Natural killer cell (primary cell): Measurements from ENCODE around the gene TINAGL1. TPM values are rescaled to one million over a fixed set of nuclear protein-coding genes. Genes with fewer than 3 reads are reported as not detected.

Experiments
- ATAC-seq, 3 donors: fragments of 150-1000 bp in 2 of 3; fragments of 200-7000 bp in 1 of 3; cut with Tn5 transposase; 1 replicate in 1 of 3; 2 replicates in 2 of 3; pipeline ENCODE4 v1.10.0; 2021; ENCODE audit warnings: mild to moderate bottlenecking in 2 of 3, moderate library complexity in 2 of 3
- DNase-seq, 2 donors: peaks; one replicate each; pipeline versions ENCODE4 v3.0.0 to v3.0.0-alpha.2; 2013 to 2021; ENCODE audit warnings: mixed read lengths in 1 of 2
- H3K27ac ChIP-seq: one replicate; pipeline ENCODE4 v1.5.1; 2013; ENCODE audit warnings: mild to moderate bottlenecking, low read length
- H3K27me3 ChIP-seq: one replicate; pipeline ENCODE4 v1.6.1; 2013; ENCODE audit warnings: low read length; ENCODE audit not compliant: control insufficient read depth, insufficient read depth
- H3K36me3 ChIP-seq: one replicate; pipeline ENCODE4 v1.6.1; 2013; ENCODE audit warnings: low read length; ENCODE audit not compliant: control insufficient read depth, insufficient read depth
- H3K4me1 ChIP-seq: one replicate; pipeline ENCODE4 v1.6.1; 2013; ENCODE audit warnings: low read length; ENCODE audit not compliant: control insufficient read depth, insufficient read depth
- H3K4me3 ChIP-seq: one replicate; pipeline ENCODE4 v1.5.1; 2013; ENCODE audit warnings: low read length
- H3K9me3 ChIP-seq: one replicate; pipeline ENCODE4 v1.6.1; 2013; ENCODE audit warnings: low read length; ENCODE audit not compliant: control insufficient read depth, insufficient read depth
- H3K27ac Mint-ChIP-seq, 2 donors: one replicate each; pipeline ENCODE4 v1.8.0; 2022; ENCODE audit warnings: mild to moderate bottlenecking in 2 of 2, mixed read lengths in 2 of 2, moderate library complexity in 1 of 2
- H3K27me3 Mint-ChIP-seq, 2 donors: one replicate each; pipeline ENCODE4 v1.8.0; 2022; ENCODE audit warnings: low read depth in 2 of 2, mixed read lengths in 2 of 2
- H3K36me3 Mint-ChIP-seq: one replicate; pipeline ENCODE4 v1.8.0; 2022; ENCODE audit warnings: mixed read lengths
- H3K4me1 Mint-ChIP-seq, 2 donors: one replicate each; pipeline ENCODE4 v1.8.0; 2022; ENCODE audit warnings: mixed read lengths in 2 of 2
- H3K4me3 Mint-ChIP-seq: one replicate; pipeline ENCODE4 v1.8.0; 2022; ENCODE audit warnings: mild to moderate bottlenecking, moderate library complexity, mixed read lengths
- H3K9me3 Mint-ChIP-seq, 2 donors: one replicate each; pipeline ENCODE4 v1.8.0; 2022; ENCODE audit warnings: mixed read lengths in 2 of 2
- WGBS: methylation state at CpG from one replicate; pipeline ENCODE4 v1.1.7; 2013; ENCODE audit warnings: missing lambda C conversion rate; ENCODE audit not compliant: insufficient coverage; 5-methylcytosine and 5-hydroxymethylcytosine counted together
- intact Hi-C: fragments of 100-400 bp; cut with micrococcal nuclease; formaldehyde crosslinking; loops from one replicate; pipeline ENCODE4 v1.14.2; 2022
- total RNA-seq, 4 donors: library from RNA; stranded (reverse); fragments of 120-200 nt in 1 of 4; gene quantifications; one replicate each; pipeline versions ENCODE4 v1.2.3 to v1.2.4, GENCODE V29; 2013 to 2022
- TF ChIP-seq, protein P1 (sequence below): fragments of 200-600 bp; IDR thresholded peaks from one replicate; pipeline ENCODE4 v1.8.0; 2022; ENCODE audit warnings: antibody characterized with exemption

TINAGL1 gene
- total RNA-seq, 3 donors from 2014 or later (not counting 1 experiment from before 2014, with no cell fraction given) = not detected

GRCh38 chr1:31614414-31615005 lies 38.2 kb downstream of the TINAGL1 start:
- peaks cover 9% of the 10 kb centered on the region for H3K4me1 ChIP-seq
- Mint-ChIP-seq H3K4me1 (peaks cover 5% of the 10 kb centered on the region in 2 donors), H3K9me3 (no peaks in the 10 kb centered on the region), H3K4me3 (no peak overlapping the region), H3K36me3 (no peaks in the 10 kb centered on the region), H3K27ac (no peak overlapping the region), H3K27me3 (peaks cover 13 to 26% of the 10 kb centered on the region in 2 donors)
- no peak overlapping the region for H3K27ac ChIP-seq
- DNase-seq (peak in 1 of 2 donors; percentile 1), ATAC-seq (no peak)
- peaks cover 22% of the 10 kb centered on the region for H3K27me3 ChIP-seq
- H3K9me3 ChIP-seq = no peaks in the 10 kb centered on the region
- no peaks in the 10 kb centered on the region for H3K36me3 ChIP-seq
- no peak overlapping the region for H3K4me3 ChIP-seq
- intact Hi-C loops = no loop called here
- WGBS = 89% methylated on average over 8 of the region's 8 CpGs
- TF ChIP-seq, protein P1, sequence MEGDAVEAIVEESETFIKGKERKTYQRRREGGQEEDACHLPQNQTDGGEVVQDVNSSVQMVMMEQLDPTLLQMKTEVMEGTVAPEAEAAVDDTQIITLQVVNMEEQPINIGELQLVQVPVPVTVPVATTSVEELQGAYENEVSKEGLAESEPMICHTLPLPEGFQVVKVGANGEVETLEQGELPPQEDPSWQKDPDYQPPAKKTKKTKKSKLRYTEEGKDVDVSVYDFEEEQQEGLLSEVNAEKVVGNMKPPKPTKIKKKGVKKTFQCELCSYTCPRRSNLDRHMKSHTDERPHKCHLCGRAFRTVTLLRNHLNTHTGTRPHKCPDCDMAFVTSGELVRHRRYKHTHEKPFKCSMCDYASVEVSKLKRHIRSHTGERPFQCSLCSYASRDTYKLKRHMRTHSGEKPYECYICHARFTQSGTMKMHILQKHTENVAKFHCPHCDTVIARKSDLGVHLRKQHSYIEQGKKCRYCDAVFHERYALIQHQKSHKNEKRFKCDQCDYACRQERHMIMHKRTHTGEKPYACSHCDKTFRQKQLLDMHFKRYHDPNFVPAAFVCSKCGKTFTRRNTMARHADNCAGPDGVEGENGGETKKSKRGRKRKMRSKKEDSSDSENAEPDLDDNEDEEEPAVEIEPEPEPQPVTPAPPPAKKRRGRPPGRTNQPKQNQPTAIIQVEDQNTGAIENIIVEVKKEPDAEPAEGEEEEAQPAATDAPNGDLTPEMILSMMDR = no peak

- Mint-ChIP-seq H3K9me3 (no peaks in the 10 kb centered on the region), H3K27me3 (peaks cover 13 to 29% of the 10 kb centered on the region in 2 donors), H3K36me3 (no peaks in the 10 kb centered on the region), H3K4me1 (peaks cover 5% of the 10 kb centered on the region in 2 donors), H3K27ac (no peak overlapping the region), H3K4me3 (no peak overlapping the region)
- Histone ChIP-seq H3K27me3 (peaks cover 22% of the 10 kb centered on the region), H3K4me3 (no peak overlapping the region), H3K4me1 (peaks cover 9% of the 10 kb centered on the region), H3K27ac (no peak overlapping the region), H3K9me3 (no peaks in the 10 kb centered on the region), H3K36me3 (no peaks in the 10 kb centered on the region)
- DNase-seq (no peak), ATAC-seq (no peak)
- whole genome bisulfite sequencing = 95% methylated on average over 5 of the region's 6 CpGs
- TF ChIP-seq, protein P1 = no peak
- intact Hi-C loops = no loop called here
Observed at GRCh38 chr1:31615414-31615813, 39.1 kb downstream of the TINAGL1 start.

DNA sequence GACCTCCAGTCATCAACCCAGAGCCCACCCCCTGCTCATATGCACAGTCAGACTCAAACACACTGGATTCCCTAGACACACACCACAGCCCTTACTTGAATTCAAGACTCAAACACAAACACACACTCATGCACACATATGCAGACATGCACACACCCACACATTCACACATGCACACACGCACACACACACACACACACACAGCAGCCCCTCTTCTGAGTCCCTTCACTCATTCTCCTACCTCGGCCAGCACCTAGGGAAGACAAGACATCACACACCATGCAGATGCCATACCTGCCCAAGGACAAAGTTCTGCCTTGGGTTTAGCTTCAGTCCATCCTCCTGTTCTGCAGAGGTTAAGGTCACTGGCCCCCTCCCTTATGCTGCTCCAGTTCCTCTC lies 39.6 kb downstream of the TINAGL1 start:
- H3K4me3 Mint-ChIP-seq = no peak overlapping the region
- no peak overlapping the region for H3K27ac Mint-ChIP-seq
- H3K36me3 ChIP-seq = no peaks in the 10 kb centered on the region

More for the DNA sequence above, 39.6 kb downstream of the TINAGL1 start:
- Mint-ChIP-seq H3K36me3 (no peaks in the 10 kb centered on the region), H3K9me3 (no peaks in the 10 kb centered on the region), H3K4me1 (peaks cover 5% of the 10 kb centered on the region in 2 donors), H3K27me3 (peaks cover 13 to 29% of the 10 kb centered on the region in 2 donors)
- intact Hi-C loops = no loop called here
- 48% methylated on average over 2 of the region's 2 CpGs for WGBS
- no peak overlapping the region for H3K4me3 ChIP-seq
- H3K9me3 ChIP-seq = no peaks in the 10 kb centered on the region
- DNase-seq = peak in 1 of 2 donors; percentile 5
- H3K27me3 ChIP-seq = peaks cover 22% of the 10 kb centered on the region
- TF ChIP-seq, protein P1 = no peak
- no peak for ATAC-seq
- H3K4me1 ChIP-seq = peaks cover 9% of the 10 kb centered on the region
- no peak overlapping the region for H3K27ac ChIP-seq
